ENCODE data around the gene RALGPS2.

The RALGPS2 gene

GRCh38 chr1:178954937-178955336, 229.9 kb downstream of the RALGPS2 start:
- no peak overlapping the region for H3K27ac ChIP-seq (ENCODE audit: low read depth, low read length)
- no peaks in the 10 kb centered on the region for H3K36me3 ChIP-seq (ENCODE audit: control insufficient read depth in 1 of 2, insufficient read depth in 2 of 2, low read length in 2 of 2)
- no peaks in the 10 kb centered on the region for H3K4me1 ChIP-seq (ENCODE audit: control insufficient read depth in 1 of 2, insufficient read depth in 2 of 2, low read length in 2 of 2)
- no peaks in the 10 kb centered on the region for H3K27me3 ChIP-seq (ENCODE audit: insufficient read depth, low read length)
- H2AFZ ChIP-seq (ENCODE audit: insufficient read depth, low read length, poor library complexity): no peak overlapping the region
- H3K14ac ChIP-seq (ENCODE audit: low read length): no peak overlapping the region
- no peak overlapping the region for H4K8ac ChIP-seq (ENCODE audit: low read depth, low read length)
- no peak overlapping the region for H3K18ac ChIP-seq (ENCODE audit: low read length)
- WGBS (ENCODE audit: extremely low coverage, insufficient coverage, insufficient read length): no CpG with 5 or more reads among the region's 6 CpGs
- no peak overlapping the region for H3K23ac ChIP-seq (ENCODE audit: low read length)
- no peak for DNase-seq
- H3K9ac ChIP-seq (ENCODE audit: low read length): no peak overlapping the region
- no peak overlapping the region for H2BK120ac ChIP-seq (ENCODE audit: insufficient read depth, low read length, poor library complexity)
- H3K4me2 ChIP-seq (ENCODE audit: low read length): no peak overlapping the region
- H2BK12ac ChIP-seq (ENCODE audit: low read length): no peak overlapping the region
- no peak overlapping the region for H3K4me3 ChIP-seq (ENCODE audit: low read depth, low read length)
- no peak overlapping the region for H2BK5ac ChIP-seq (ENCODE audit: low read depth, low read length, poor library complexity)
- H4K91ac ChIP-seq (ENCODE audit: low read depth, low read length): no peak overlapping the region
- H3K79me1 ChIP-seq (ENCODE audit: low read length): no peaks in the 10 kb centered on the region
- H4K12ac ChIP-seq (ENCODE audit: low read depth, low read length): no peak overlapping the region
- no peak overlapping the region for H3K4ac ChIP-seq (ENCODE audit: low read depth, low read length)
- H3K79me2 ChIP-seq (ENCODE audit: control insufficient read depth, insufficient read depth, low read length, poor library complexity): no peaks in the 10 kb centered on the region
- peaks cover 6% of the 10 kb centered on the region for H3K9me3 ChIP-seq (ENCODE audit: insufficient read depth, low read depth, low read length)
- no peak overlapping the region for H2AK5ac ChIP-seq (ENCODE audit: low read length)

- H2AK5ac ChIP-seq (ENCODE audit: low read length): no peak overlapping the region
- H3K14ac ChIP-seq (ENCODE audit: low read length): no peak overlapping the region
- H3K79me2 ChIP-seq (ENCODE audit: control insufficient read depth, insufficient read depth, low read length, poor library complexity): no peaks in the 10 kb centered on the region
- H3K27me3 ChIP-seq (ENCODE audit: insufficient read depth, low read length): no peaks in the 10 kb centered on the region
- H4K12ac ChIP-seq (ENCODE audit: low read depth, low read length): no peak overlapping the region
- H3K4me1 ChIP-seq (ENCODE audit: control insufficient read depth in 1 of 2, insufficient read depth in 2 of 2, low read length in 2 of 2): no peaks in the 10 kb centered on the region
- no peak overlapping the region for H3K4me3 ChIP-seq (ENCODE audit: low read depth, low read length)
- no peak overlapping the region for H3K4me2 ChIP-seq (ENCODE audit: low read length)
- no peaks in the 10 kb centered on the region for H3K36me3 ChIP-seq (ENCODE audit: control insufficient read depth in 1 of 2, insufficient read depth in 2 of 2, low read length in 2 of 2)
- H3K27ac ChIP-seq (ENCODE audit: low read depth, low read length): no peak overlapping the region
- H2BK120ac ChIP-seq (ENCODE audit: insufficient read depth, low read length, poor library complexity): no peak overlapping the region
- H3K18ac ChIP-seq (ENCODE audit: low read length): no peak overlapping the region
- H2BK12ac ChIP-seq (ENCODE audit: low read length): no peak overlapping the region
- no peak overlapping the region for H3K4ac ChIP-seq (ENCODE audit: low read depth, low read length)
- DNase-seq: no peak
- no CpG with 5 or more reads among the region's 1 CpG for WGBS (ENCODE audit: extremely low coverage, insufficient coverage, insufficient read length)
- H3K9me3 ChIP-seq (ENCODE audit: insufficient read depth, low read depth, low read length): peaks cover 6% of the 10 kb centered on the region
- no peak overlapping the region for H3K9ac ChIP-seq (ENCODE audit: low read length)
- no peak overlapping the region for H2AFZ ChIP-seq (ENCODE audit: insufficient read depth, low read length, poor library complexity)
- no peak overlapping the region for H4K8ac ChIP-seq (ENCODE audit: low read depth, low read length)
- H4K91ac ChIP-seq (ENCODE audit: low read depth, low read length): no peak overlapping the region
- H3K23ac ChIP-seq (ENCODE audit: low read length): no peak overlapping the region
- H3K79me1 ChIP-seq (ENCODE audit: low read length): no peaks in the 10 kb centered on the region
- H2BK5ac ChIP-seq (ENCODE audit: low read depth, low read length, poor library complexity): no peak overlapping the region
Observed at GRCh38 chr1:178955391-178955954, 230.4 kb downstream of the RALGPS2 start.

- no peaks in the 10 kb centered on the region for H3K79me1 ChIP-seq (ENCODE audit: low read length)
- H2BK12ac ChIP-seq (ENCODE audit: low read length): no peak overlapping the region
- no peak overlapping the region for H2AK5ac ChIP-seq (ENCODE audit: low read length)
- no peak overlapping the region for H2BK5ac ChIP-seq (ENCODE audit: low read depth, low read length, poor library complexity)
- no peaks in the 10 kb centered on the region for H3K4me1 ChIP-seq (ENCODE audit: control insufficient read depth in 1 of 2, insufficient read depth in 2 of 2, low read length in 2 of 2)
- H3K9ac ChIP-seq (ENCODE audit: low read length): no peak overlapping the region
- H3K9me3 ChIP-seq (ENCODE audit: insufficient read depth, low read depth, low read length): peaks cover 6% of the 10 kb centered on the region
- no peak overlapping the region for H4K8ac ChIP-seq (ENCODE audit: low read depth, low read length)
- H3K14ac ChIP-seq (ENCODE audit: low read length): no peak overlapping the region
- no peaks in the 10 kb centered on the region for H3K36me3 ChIP-seq (ENCODE audit: control insufficient read depth in 1 of 2, insufficient read depth in 2 of 2, low read length in 2 of 2)
- no peak overlapping the region for H4K12ac ChIP-seq (ENCODE audit: low read depth, low read length)
- no peak overlapping the region for H3K4me3 ChIP-seq (ENCODE audit: low read depth, low read length)
- H2AFZ ChIP-seq (ENCODE audit: insufficient read depth, low read length, poor library complexity): no peak overlapping the region
- H3K18ac ChIP-seq (ENCODE audit: low read length): no peak overlapping the region
- no peak overlapping the region for H4K91ac ChIP-seq (ENCODE audit: low read depth, low read length)
- H2BK120ac ChIP-seq (ENCODE audit: insufficient read depth, low read length, poor library complexity): no peak overlapping the region
- H3K79me2 ChIP-seq (ENCODE audit: control insufficient read depth, insufficient read depth, low read length, poor library complexity): no peaks in the 10 kb centered on the region
- H3K4me2 ChIP-seq (ENCODE audit: low read length): no peak overlapping the region
- no peak overlapping the region for H3K4ac ChIP-seq (ENCODE audit: low read depth, low read length)
- H3K27me3 ChIP-seq (ENCODE audit: insufficient read depth, low read length): no peaks in the 10 kb centered on the region
- DNase-seq: no peak
- no peak overlapping the region for H3K23ac ChIP-seq (ENCODE audit: low read length)
- no CpG with 5 or more reads among the region's 9 CpGs for WGBS (ENCODE audit: extremely low coverage, insufficient coverage, insufficient read length)
- H3K27ac ChIP-seq (ENCODE audit: low read depth, low read length): no peak overlapping the region
Observed at GRCh38 chr1:178958491-178958890, 233.4 kb downstream of the RALGPS2 start.

GRCh38 chr1:178959543-178960460, 234.8 kb downstream of the RALGPS2 start:
- Histone ChIP-seq H2AFZ (ENCODE audit: insufficient read depth, low read length, poor library complexity) (no peak overlapping the region), H4K12ac (ENCODE audit: low read depth, low read length) (no peak overlapping the region), H2BK120ac (ENCODE audit: insufficient read depth, low read length, poor library complexity) (no peak overlapping the region), H2AK5ac (ENCODE audit: low read length) (no peak overlapping the region), H3K4me3 (ENCODE audit: low read depth, low read length) (peak overlapping the region; percentile 44), H3K27me3 (ENCODE audit: insufficient read depth, low read length) (no peaks in the 10 kb centered on the region), H3K9ac (ENCODE audit: low read length) (no peak overlapping the region), H3K4me1 (ENCODE audit: control insufficient read depth in 1 of 2, insufficient read depth in 2 of 2, low read length in 2 of 2) (no peaks in the 10 kb centered on the region), H3K9me3 (ENCODE audit: insufficient read depth, low read depth, low read length) (peaks cover 7% of the 10 kb centered on the region), H2BK5ac (ENCODE audit: low read depth, low read length, poor library complexity) (no peak overlapping the region), H3K79me1 (ENCODE audit: low read length) (no peaks in the 10 kb centered on the region), H4K8ac (ENCODE audit: low read depth, low read length) (no peak overlapping the region), H3K14ac (ENCODE audit: low read length) (no peak overlapping the region), H3K4me2 (ENCODE audit: low read length) (no peak overlapping the region), H3K79me2 (ENCODE audit: control insufficient read depth, insufficient read depth, low read length, poor library complexity) (no peaks in the 10 kb centered on the region), H3K36me3 (ENCODE audit: control insufficient read depth in 1 of 2, insufficient read depth in 2 of 2, low read length in 2 of 2) (no peaks in the 10 kb centered on the region), H3K4ac (ENCODE audit: low read depth, low read length) (no peak overlapping the region), H3K23ac (ENCODE audit: low read length) (no peak overlapping the region), H3K18ac (ENCODE audit: low read length) (no peak overlapping the region), H3K27ac (ENCODE audit: low read depth, low read length) (no peak overlapping the region), H2BK12ac (ENCODE audit: low read length) (no peak overlapping the region), H4K91ac (ENCODE audit: low read depth, low read length) (no peak overlapping the region)
- WGBS (ENCODE audit: extremely low coverage, insufficient coverage, insufficient read length): no CpG with 5 or more reads among the region's 17 CpGs
- no peak for DNase-seq
